Measurements from ENCODE around the gene TSHR. TPM values are rescaled to one million over a fixed set of nuclear protein-coding genes. Genes with fewer than 3 reads are reported as not detected.

TSHR gene
- total RNA-seq, 1 donor from 2014 or later = not detected

DNA sequence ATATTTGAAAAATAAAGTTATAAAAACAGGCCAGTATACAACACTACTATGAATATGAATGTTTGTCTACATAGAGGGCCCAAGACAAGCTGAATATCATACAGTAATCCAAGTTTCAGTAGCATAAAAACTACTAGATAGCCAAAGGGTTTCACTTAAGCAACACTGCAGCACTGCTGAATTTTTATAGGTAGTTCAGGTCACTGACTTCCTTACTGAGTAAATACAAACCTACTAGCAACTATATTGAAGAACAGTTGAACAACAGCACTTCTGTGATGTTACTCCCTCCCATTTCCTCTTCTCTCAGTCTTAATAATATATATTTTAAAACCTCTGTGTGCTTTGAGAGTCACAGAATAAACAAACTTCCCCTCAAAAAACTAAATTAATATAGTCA, 222.6 kb downstream of the TSHR start:
- Histone ChIP-seq H3K4me3 (ENCODE audit: insufficient read depth, low read depth, low read length) (no peak overlapping the region), H3K36me3 (ENCODE audit: insufficient read depth, low read length) (no peaks in the 10 kb centered on the region), H3K4me2 (ENCODE audit: low read length) (no peak overlapping the region), H3K4me1 (ENCODE audit: insufficient read depth, low read length) (no peaks in the 10 kb centered on the region), H3K27ac (ENCODE audit: low read depth, low read length) (no peak overlapping the region), H2AFZ (ENCODE audit: low read depth, low read length) (no peak overlapping the region), H4K20me1 (ENCODE audit: insufficient read depth, low read length) (peaks cover 7% of the 10 kb centered on the region), H3K9ac (ENCODE audit: low read length) (no peak overlapping the region), H3K27me3 (ENCODE audit: insufficient read depth, low read length) (no peaks in the 10 kb centered on the region), H3K79me2 (ENCODE audit: insufficient read depth, low read length) (peaks cover 7% of the 10 kb centered on the region), H3K9me3 (ENCODE audit: insufficient read depth, low read depth, low read length) (no peaks in the 10 kb centered on the region)
- Mint-ChIP-seq H3K4me1 (ENCODE audit: low read depth, unreplicated experiment) (peaks cover 4% of the 10 kb centered on the region), H3K9me3 (ENCODE audit: unreplicated experiment) (no peaks in the 10 kb centered on the region), H3K36me3 (ENCODE audit: low read depth, unreplicated experiment) (peaks cover 15% of the 10 kb centered on the region), H3K4me3 (ENCODE audit: unreplicated experiment) (no peak overlapping the region), H3K27me3 (ENCODE audit: low read depth, unreplicated experiment) (no peaks in the 10 kb centered on the region), H3K27ac (ENCODE audit: unreplicated experiment) (no peak overlapping the region)
- DNase-seq (ENCODE audit: low read depth) = no peak
- TF ChIP-seq EZH2 (IDR thresholded peaks at IDR 0.05; ENCODE audit: insufficient read depth, low read length) = no peak
- FAIRE-seq = no peak

- Histone ChIP-seq H3K36me3 (ENCODE audit: insufficient read depth, low read length) (no peaks in the 10 kb centered on the region), H3K4me3 (ENCODE audit: insufficient read depth, low read depth, low read length) (no peak overlapping the region), H3K9ac (ENCODE audit: low read length) (no peak overlapping the region), H3K27me3 (ENCODE audit: insufficient read depth, low read length) (no peaks in the 10 kb centered on the region), H2AFZ (ENCODE audit: low read depth, low read length) (no peak overlapping the region), H4K20me1 (ENCODE audit: insufficient read depth, low read length) (peaks cover 7% of the 10 kb centered on the region), H3K4me1 (ENCODE audit: insufficient read depth, low read length) (no peaks in the 10 kb centered on the region), H3K79me2 (ENCODE audit: insufficient read depth, low read length) (peaks cover 14% of the 10 kb centered on the region), H3K9me3 (ENCODE audit: insufficient read depth, low read depth, low read length) (no peaks in the 10 kb centered on the region), H3K4me2 (ENCODE audit: low read length) (no peak overlapping the region), H3K27ac (ENCODE audit: low read depth, low read length) (no peak overlapping the region)
- FAIRE-seq = peak; percentile 20
- Mint-ChIP-seq H3K4me1 (ENCODE audit: low read depth, unreplicated experiment) (peaks cover 8% of the 10 kb centered on the region), H3K9me3 (ENCODE audit: unreplicated experiment) (no peaks in the 10 kb centered on the region), H3K27me3 (ENCODE audit: low read depth, unreplicated experiment) (no peaks in the 10 kb centered on the region), H3K27ac (ENCODE audit: unreplicated experiment) (no peak overlapping the region), H3K36me3 (ENCODE audit: low read depth, unreplicated experiment) (peaks cover 17% of the 10 kb centered on the region), H3K4me3 (ENCODE audit: unreplicated experiment) (no peak overlapping the region)
- TF ChIP-seq EZH2 (IDR thresholded peaks at IDR 0.05; ENCODE audit: insufficient read depth, low read length) = no peak
- TF ChIP-seq CTCF (IDR thresholded peaks at IDR 0.05; ENCODE audit: insufficient read depth, low read depth, low read length) = no peak
- no peak for DNase-seq (ENCODE audit: low read depth)
Measured at GRCh38 chr14:81179631-81180030, 224.2 kb downstream of the TSHR start.

DNA sequence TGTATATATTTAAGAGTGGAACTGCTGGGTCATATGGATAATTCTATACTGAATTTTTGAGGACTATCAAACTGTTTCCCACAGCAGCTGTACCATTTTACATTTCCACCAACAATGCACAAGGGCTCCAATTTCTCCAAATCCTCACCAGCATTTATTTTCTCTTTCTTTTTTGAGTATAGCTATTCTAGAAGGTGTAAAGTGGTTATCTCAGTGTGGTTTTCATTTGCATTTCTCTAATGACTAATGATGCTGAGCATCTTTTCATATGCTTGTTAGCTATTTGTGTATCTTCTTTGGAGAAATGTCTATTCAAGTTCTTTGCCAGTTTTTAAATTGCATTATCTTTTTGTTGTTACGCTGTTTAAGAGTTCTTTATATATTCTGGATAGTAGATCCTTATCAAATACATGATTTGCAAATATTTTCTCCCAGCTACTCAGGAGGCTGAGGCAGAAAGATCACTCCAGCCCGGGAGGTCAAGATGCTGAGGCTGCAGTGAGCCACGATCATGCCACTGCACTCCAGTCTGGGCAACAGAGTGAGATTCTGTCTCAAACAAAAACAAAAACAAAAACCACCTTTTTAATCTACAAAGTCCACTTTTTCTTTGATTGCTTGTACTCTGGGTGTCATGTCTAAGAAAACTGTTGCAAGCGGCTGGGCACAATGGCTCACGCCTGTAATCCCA, 232.6 kb downstream of the TSHR start:
- Histone ChIP-seq H3K4me3 (ENCODE audit: insufficient read depth, low read depth, low read length) (no peak overlapping the region), H3K4me2 (ENCODE audit: low read length) (no peak overlapping the region), H3K79me2 (ENCODE audit: insufficient read depth, low read length) (peaks cover 59% of the 10 kb centered on the region), H3K4me1 (ENCODE audit: insufficient read depth, low read length) (no peaks in the 10 kb centered on the region), H3K36me3 (ENCODE audit: insufficient read depth, low read length) (peaks cover 27% of the 10 kb centered on the region), H3K9ac (ENCODE audit: low read length) (no peak overlapping the region), H3K27me3 (ENCODE audit: insufficient read depth, low read length) (no peaks in the 10 kb centered on the region), H4K20me1 (ENCODE audit: insufficient read depth, low read length) (peaks cover 22% of the 10 kb centered on the region), H2AFZ (ENCODE audit: low read depth, low read length) (no peak overlapping the region), H3K9me3 (ENCODE audit: insufficient read depth, low read depth, low read length) (no peaks in the 10 kb centered on the region), H3K27ac (ENCODE audit: low read depth, low read length) (no peak overlapping the region)
- Mint-ChIP-seq H3K36me3 (ENCODE audit: low read depth, unreplicated experiment) (peaks cover 7% of the 10 kb centered on the region), H3K27me3 (ENCODE audit: low read depth, unreplicated experiment) (no peaks in the 10 kb centered on the region), H3K4me1 (ENCODE audit: low read depth, unreplicated experiment) (peaks cover 5% of the 10 kb centered on the region), H3K9me3 (ENCODE audit: unreplicated experiment) (no peaks in the 10 kb centered on the region), H3K4me3 (ENCODE audit: unreplicated experiment) (no peak overlapping the region), H3K27ac (ENCODE audit: unreplicated experiment) (no peak overlapping the region)
- TF ChIP-seq CTCF (IDR thresholded peaks at IDR 0.05; ENCODE audit: insufficient read depth, low read depth, low read length) (no peak), EZH2 (IDR thresholded peaks at IDR 0.05; ENCODE audit: insufficient read depth, low read length) (no peak)
- FAIRE-seq (no peak), DNase-seq (ENCODE audit: low read depth) (no peak)

Measured in astrocyte (in vitro differentiated cells and primary cell).